GM21528 (cell line): ENCODE measurements around the gene ZSCAN5C.
"Not testable (repeated sequence)": the region's sequence is repeated elsewhere in the genome, so short reads cannot be mapped to it uniquely, and the experiment has no call there.

ENCODE experiments used
- ATAC-seq: cut with Tn5 transposase; IDR thresholded peaks from one replicate; pipeline ENCODE4 v1.9.1; 2021; ENCODE audit warnings: mild to moderate bottlenecking, moderate library complexity; ENCODE audit not compliant: unreplicated experiment, low FRiP score

ZSCAN5C gene

GRCh38 chr19:56191115-56191514, 11.0 kb upstream of the ZSCAN5C start:
- ATAC-seq = no peak

GRCh38 chr19:56191711-56192110, 10.4 kb upstream of the ZSCAN5C start:
- no peak for ATAC-seq

- ATAC-seq = no peak
Observed at GRCh38 chr19:56193981-56194640, 8.0 kb upstream of the ZSCAN5C start.

GRCh38 chr19:56197646-56198045, 4.4 kb upstream of the ZSCAN5C start, which contains the start of gene ZSCAN5B:
TSS of gene ZSCAN5B (minus strand) at chr19:56197783. CDS start at chr19:56193052, 4,731 bp downstream.
- ATAC-seq = not testable (repeated sequence)

GRCh38 chr19:56199687-56200086, 2.4 kb upstream of the ZSCAN5C start:
- no peak for ATAC-seq

GRCh38 chr19:56207581-56207980, 5.5 kb downstream of the ZSCAN5C start:
- ATAC-seq = not testable (repeated sequence)

- no peak for ATAC-seq
Observed at GRCh38 chr19:56209091-56209490, 7.0 kb downstream of the ZSCAN5C start.

- not testable (repeated sequence) for ATAC-seq
Observed at GRCh38 chr19:56210036-56210435, 8.0 kb downstream of the ZSCAN5C start.

- ATAC-seq = no peak
Observed at GRCh38 chr19:56211718-56212117, 9.6 kb downstream of the ZSCAN5C start.

- ATAC-seq = no peak
Observed at GRCh38 chr19:56217039-56217949, 15.2 kb downstream of the ZSCAN5C start.

GRCh38 chr19:56218961-56219360, 16.9 kb downstream of the ZSCAN5C start:
- ATAC-seq = no peak

- not testable (repeated sequence) for ATAC-seq
Observed at GRCh38 chr19:56221442-56221841, 19.4 kb downstream of the ZSCAN5C start.

- ATAC-seq = no peak
Observed at GRCh38 chr19:56221851-56222250, 19.8 kb downstream of the ZSCAN5C start.

- ATAC-seq = no peak
Observed at GRCh38 chr19:56222901-56223300, 20.8 kb downstream of the ZSCAN5C start.

GRCh38 chr19:56223481-56223880, 21.4 kb downstream of the ZSCAN5C start:
- no peak for ATAC-seq

- no peak for ATAC-seq
Observed at GRCh38 chr19:56245121-56245740, 43.2 kb downstream of the ZSCAN5C start.

GRCh38 chr19:56245764-56246163, 43.7 kb downstream of the ZSCAN5C start:
- not testable (repeated sequence) for ATAC-seq

GRCh38 chr19:56248736-56249338, 46.8 kb downstream of the ZSCAN5C start:
- not testable (repeated sequence) for ATAC-seq

- no peak for ATAC-seq
Observed at GRCh38 chr19:56252699-56253422, 50.8 kb downstream of the ZSCAN5C start.

- no peak for ATAC-seq
Observed at GRCh38 chr19:56253737-56254136, 51.7 kb downstream of the ZSCAN5C start.
